Endothelial cell of hepatic sinusoid (primary cell): ENCODE data around the gene CAMK2G.

Source experiments
- in situ Hi-C: cut with HindIII; loops from 2 replicates; pipeline ENCODE4 v1.10.0; 2017; ENCODE audit warnings: low sequenced_read_pairs

CAMK2G gene

GRCh38 chr10:73905256-73906020 lies 31.1 kb upstream of the CAMK2G start:
- in situ Hi-C loops: no loop called here

- in situ Hi-C loops: no loop called here
These were observed 28.0 kb upstream of the CAMK2G start for GRCh38 chr10:73902351-73902750.

- in situ Hi-C loops: no loop called here
These were observed 26.9 kb upstream of the CAMK2G start for GRCh38 chr10:73901261-73901660.

GRCh38 chr10:73900064-73900463 lies 25.7 kb upstream of the CAMK2G start:
- in situ Hi-C loops: no loop called here

GRCh38 chr10:73899423-73899822 lies 25.1 kb upstream of the CAMK2G start:
- in situ Hi-C loops: loop anchor here (25.0 kb wide), 1 partner anchor 213 kb away; no protein-coding TSS in a partner anchor

GRCh38 chr10:73898730-73899410 lies 24.5 kb upstream of the CAMK2G start:
- in situ Hi-C loops: loop anchor here (25.0 kb wide), 1 partner anchor 213 kb away; no protein-coding TSS in a partner anchor

- in situ Hi-C loops: loop anchor here (25.0 kb wide), 1 partner anchor 215 kb away; no protein-coding TSS in a partner anchor
These were observed 23.3 kb upstream of the CAMK2G start for GRCh38 chr10:73897693-73898092.

GRCh38 chr10:73895381-73895780 lies 21.0 kb upstream of the CAMK2G start:
- in situ Hi-C loops: loop anchor here (25.0 kb wide), 1 partner anchor 217 kb away; no protein-coding TSS in a partner anchor

GRCh38 chr10:73894245-73894971 lies 20.1 kb upstream of the CAMK2G start:
- in situ Hi-C loops: loop anchor here (25.0 kb wide), 1 partner anchor 218 kb away; no protein-coding TSS in a partner anchor

- in situ Hi-C loops: loop anchor here (25.0 kb wide), 1 partner anchor 219 kb away; no protein-coding TSS in a partner anchor
These were observed 19.1 kb upstream of the CAMK2G start for GRCh38 chr10:73893426-73893825.

- in situ Hi-C loops: loop anchor here (25.0 kb wide), 1 partner anchor 220 kb away; no protein-coding TSS in a partner anchor
These were observed 18.1 kb upstream of the CAMK2G start for GRCh38 chr10:73892310-73893030.

GRCh38 chr10:73891540-73891939 lies 17.2 kb upstream of the CAMK2G start:
- in situ Hi-C loops: loop anchor here (25.0 kb wide), 1 partner anchor 221 kb away; no protein-coding TSS in a partner anchor

- in situ Hi-C loops: loop anchor here (25.0 kb wide), 1 partner anchor 221 kb away; no protein-coding TSS in a partner anchor
These were observed 16.5 kb upstream of the CAMK2G start for GRCh38 chr10:73890830-73891229.

- in situ Hi-C loops: loop anchor here (25.0 kb wide), 1 partner anchor 222 kb away; no protein-coding TSS in a partner anchor
These were observed 15.9 kb upstream of the CAMK2G start for GRCh38 chr10:73890261-73890660.

GRCh38 chr10:73889416-73889815 lies 15.1 kb upstream of the CAMK2G start:
- in situ Hi-C loops: loop anchor here (25.0 kb wide), 1 partner anchor 223 kb away; no protein-coding TSS in a partner anchor

GRCh38 chr10:73889014-73889413 lies 14.7 kb upstream of the CAMK2G start:
- in situ Hi-C loops: loop anchor here (25.0 kb wide), 1 partner anchor 223 kb away; no protein-coding TSS in a partner anchor

- in situ Hi-C loops: loop anchor here (25.0 kb wide), 1 partner anchor 224 kb away; no protein-coding TSS in a partner anchor
These were observed 14.2 kb upstream of the CAMK2G start for GRCh38 chr10:73888514-73888913.

GRCh38 chr10:73887294-73888039 lies 13.1 kb upstream of the CAMK2G start:
- in situ Hi-C loops: loop anchor here (25.0 kb wide), 1 partner anchor 225 kb away; no protein-coding TSS in a partner anchor

GRCh38 chr10:73886661-73887293 lies 12.4 kb upstream of the CAMK2G start:
- in situ Hi-C loops: loop anchor here (25.0 kb wide), 1 partner anchor 226 kb away; no protein-coding TSS in a partner anchor
